ENCODE data around the gene SFRP2. TPM values are rescaled to one million over a fixed set of nuclear protein-coding genes. Genes with fewer than 3 reads are reported as not detected.
A peak's percentile ranks its signal among the peaks of the same experiment; 100 is the strongest.

The SFRP2 gene
- total and polyA plus RNA-seq, 2 donors (not counting 1 experiment from before 2014, with no cell fraction given) = under 0.01 TPM; not detected in 1

- Histone ChIP-seq H3K4me2 (ENCODE audit: extremely low read depth, insufficient read depth, low read length) (no peak overlapping the region), H3K9ac (ENCODE audit: insufficient read depth, low read length) (no peak overlapping the region), H4K20me1 (ENCODE audit: control insufficient read depth, extremely low read depth, insufficient read depth, low read length) (no peaks in the 10 kb centered on the region), H3K27me3 (ENCODE audit: control insufficient read depth, insufficient read depth, low read length) (no peaks in the 10 kb centered on the region), H2AFZ (ENCODE audit: low read length) (no peak overlapping the region), H3K27ac (ENCODE audit: insufficient read depth, low read length) (no peak overlapping the region), H3K4me3 (replicated peaks in 1 of 4; ENCODE audit: control extremely low read depth in 1 of 4, insufficient read depth in 1 of 4, low read depth in 3 of 4, low read length in 4 of 4) (no peak overlapping the region), H3K9me3 (ENCODE audit: control insufficient read depth, insufficient read depth, low read depth, low read length) (no peaks in the 10 kb centered on the region), H3K36me3 (ENCODE audit: control insufficient read depth, insufficient read depth, low read length) (no peaks in the 10 kb centered on the region), H3K79me2 (ENCODE audit: control insufficient read depth, insufficient read depth, low read length) (no peaks in the 10 kb centered on the region), H3K4me1 (ENCODE audit: control insufficient read depth, extremely low read depth, insufficient read depth, low read length) (no peaks in the 10 kb centered on the region)
- TF ChIP-seq CTCF (conservative IDR thresholded peaks at IDR 0.05 in 1 of 2, IDR thresholded peaks at IDR 0.05 in 1 of 2; ENCODE audit: low read depth in 1 of 2, low read length in 2 of 2) = no peak
- TF ChIP-seq EZH2 (IDR thresholded peaks at IDR 0.05; ENCODE audit: low read length, missing control alignments) = no peak
- DNase-seq (ENCODE audit: low read depth in 2 of 2) = no peak
Measured at GRCh38 chr4:153798420-153798819, 9.5 kb upstream of the SFRP2 start.

GRCh38 chr4:153794006-153794405 lies 5.1 kb upstream of the SFRP2 start:
- no peak overlapping the region for H3K9ac ChIP-seq (ENCODE audit: insufficient read depth, low read length)
- no peak for DNase-seq (ENCODE audit: low read depth in 2 of 2)
- H3K4me2 ChIP-seq (ENCODE audit: extremely low read depth, insufficient read depth, low read length) = no peak overlapping the region
- no peaks in the 10 kb centered on the region for H4K20me1 ChIP-seq (ENCODE audit: control insufficient read depth, extremely low read depth, insufficient read depth, low read length)
- H2AFZ ChIP-seq (ENCODE audit: low read length) = no peak overlapping the region
- no peak for TF ChIP-seq EZH2 (IDR thresholded peaks at IDR 0.05; ENCODE audit: low read length, missing control alignments)
- no peak for TF ChIP-seq CTCF (conservative IDR thresholded peaks at IDR 0.05 in 1 of 2, IDR thresholded peaks at IDR 0.05 in 1 of 2; ENCODE audit: low read depth in 1 of 2, low read length in 2 of 2)
- H3K79me2 ChIP-seq (ENCODE audit: control insufficient read depth, insufficient read depth, low read length) = no peaks in the 10 kb centered on the region
- no peaks in the 10 kb centered on the region for H3K9me3 ChIP-seq (ENCODE audit: control insufficient read depth, insufficient read depth, low read depth, low read length)
- no peaks in the 10 kb centered on the region for H3K4me1 ChIP-seq (ENCODE audit: control insufficient read depth, extremely low read depth, insufficient read depth, low read length)
- H3K27ac ChIP-seq (ENCODE audit: insufficient read depth, low read length) = no peak overlapping the region
- peaks cover 20% of the 10 kb centered on the region for H3K27me3 ChIP-seq (ENCODE audit: control insufficient read depth, insufficient read depth, low read length)
- no peaks in the 10 kb centered on the region for H3K36me3 ChIP-seq (ENCODE audit: control insufficient read depth, insufficient read depth, low read length)
- H3K4me3 ChIP-seq (replicated peaks in 1 of 4; ENCODE audit: control extremely low read depth in 1 of 4, insufficient read depth in 1 of 4, low read depth in 3 of 4, low read length in 4 of 4) = no peak overlapping the region

GRCh38 chr4:153792618-153793247 lies 3.9 kb upstream of the SFRP2 start:
- H3K79me2 ChIP-seq (ENCODE audit: control insufficient read depth, insufficient read depth, low read length) = no peaks in the 10 kb centered on the region
- H3K9ac ChIP-seq (ENCODE audit: insufficient read depth, low read length) = no peak overlapping the region
- H3K9me3 ChIP-seq (ENCODE audit: control insufficient read depth, insufficient read depth, low read depth, low read length) = no peaks in the 10 kb centered on the region
- TF ChIP-seq CTCF (conservative IDR thresholded peaks at IDR 0.05 in 1 of 2, IDR thresholded peaks at IDR 0.05 in 1 of 2; ENCODE audit: low read depth in 1 of 2, low read length in 2 of 2) (no peak), EZH2 (IDR thresholded peaks at IDR 0.05; ENCODE audit: low read length, missing control alignments) (no peak)
- H3K4me2 ChIP-seq (ENCODE audit: extremely low read depth, insufficient read depth, low read length) = peak overlapping the region; percentile 32
- H3K4me1 ChIP-seq (ENCODE audit: control insufficient read depth, extremely low read depth, insufficient read depth, low read length) = no peaks in the 10 kb centered on the region
- no peaks in the 10 kb centered on the region for H3K36me3 ChIP-seq (ENCODE audit: control insufficient read depth, insufficient read depth, low read length)
- peaks cover 32% of the 10 kb centered on the region for H3K27me3 ChIP-seq (ENCODE audit: control insufficient read depth, insufficient read depth, low read length)
- H3K4me3 ChIP-seq (replicated peaks in 1 of 4; ENCODE audit: control extremely low read depth in 1 of 4, insufficient read depth in 1 of 4, low read depth in 3 of 4, low read length in 4 of 4) = peak overlapping the region in 1 of 4 experiments; percentile 33
- DNase-seq (ENCODE audit: low read depth in 2 of 2) = no peak
- no peak overlapping the region for H3K27ac ChIP-seq (ENCODE audit: insufficient read depth, low read length)
- H2AFZ ChIP-seq (ENCODE audit: low read length) = no peak overlapping the region
- no peaks in the 10 kb centered on the region for H4K20me1 ChIP-seq (ENCODE audit: control insufficient read depth, extremely low read depth, insufficient read depth, low read length)
